Measurements from ENCODE around the gene SAMMSON.
A peak's percentile ranks its signal among the peaks of the same experiment; 100 is the strongest.

- peak; percentile 73 for TF ChIP-seq CTCF (IDR thresholded peaks at IDR 0.05)
- TF ChIP-seq EZH2 (IDR thresholded peaks at IDR 0.05; ENCODE audit: borderline replicate concordance, insufficient read depth, low read depth, low read length, poor library complexity, severe bottlenecking) = no peak
Observed at GRCh38 chr3:70090322-70090913, 90.9 kb downstream of the SAMMSON start.
